SK-N-MC (cell line): ENCODE measurements around the gene RGMA.

ENCODE experiments used
- DNase-seq: peaks from one replicate; pipeline ENCODE4 v3.0.0-alpha.2; 2011; ENCODE audit warnings: low read depth, low spot score
- H3K27ac ChIP-seq: fragments of 200-600 bp; sonication (generic); 2 replicates; pipeline ENCODE4 v1.5.1; 2016; ENCODE audit warnings: mixed run types
- H3K36me3 ChIP-seq: fragments of 200-600 bp; sonication (generic); 2 replicates; pipeline ENCODE4 v1.6.1; 2017; ENCODE audit warnings: antibody characterized with exemption, low read length, mixed read lengths; ENCODE audit not compliant: insufficient read depth
- H3K4me3 ChIP-seq: fragments of 200-600 bp; sonication (generic); 2 replicates; pipeline ENCODE4 v1.5.1; 2016
- H3K9ac ChIP-seq: fragments of 200-600 bp; sonication (generic); 2 replicates; pipeline ENCODE4 v1.8.0; 2017; ENCODE audit warnings: mixed run types, mixed read lengths; ENCODE audit not compliant: insufficient read length
- H3K9me3 ChIP-seq: fragments of 200-600 bp; sonication (generic); 2 replicates; pipeline ENCODE4 v1.6.1; 2017; ENCODE audit warnings: low read depth, mild to moderate bottlenecking, antibody characterized with exemption, low read length, moderate library complexity, mixed read lengths
- EZH2 ChIP-seq: fragments of 200-600 bp; sonication (generic); IDR thresholded peaks from one replicate; pipeline ENCODE4 v1.6.1; 2017; ENCODE audit warnings: antibody characterized with exemption
- FOXP2 ChIP-seq: optimal IDR thresholded peaks from 2 replicates; pipeline ENCODE3; 2011; ENCODE audit warnings: mild to moderate bottlenecking, moderate library complexity; ENCODE audit not compliant: insufficient read depth; ENCODE audit errors: extremely low read length, control extremely low read depth
- POLR2AphosphoS5 ChIP-seq: IDR thresholded peaks from 2 replicates; pipeline ENCODE4 v1.6.1; 2012; ENCODE audit warnings: mild to moderate bottlenecking, low read depth, low read length, borderline replicate concordance

RGMA gene

DNA sequence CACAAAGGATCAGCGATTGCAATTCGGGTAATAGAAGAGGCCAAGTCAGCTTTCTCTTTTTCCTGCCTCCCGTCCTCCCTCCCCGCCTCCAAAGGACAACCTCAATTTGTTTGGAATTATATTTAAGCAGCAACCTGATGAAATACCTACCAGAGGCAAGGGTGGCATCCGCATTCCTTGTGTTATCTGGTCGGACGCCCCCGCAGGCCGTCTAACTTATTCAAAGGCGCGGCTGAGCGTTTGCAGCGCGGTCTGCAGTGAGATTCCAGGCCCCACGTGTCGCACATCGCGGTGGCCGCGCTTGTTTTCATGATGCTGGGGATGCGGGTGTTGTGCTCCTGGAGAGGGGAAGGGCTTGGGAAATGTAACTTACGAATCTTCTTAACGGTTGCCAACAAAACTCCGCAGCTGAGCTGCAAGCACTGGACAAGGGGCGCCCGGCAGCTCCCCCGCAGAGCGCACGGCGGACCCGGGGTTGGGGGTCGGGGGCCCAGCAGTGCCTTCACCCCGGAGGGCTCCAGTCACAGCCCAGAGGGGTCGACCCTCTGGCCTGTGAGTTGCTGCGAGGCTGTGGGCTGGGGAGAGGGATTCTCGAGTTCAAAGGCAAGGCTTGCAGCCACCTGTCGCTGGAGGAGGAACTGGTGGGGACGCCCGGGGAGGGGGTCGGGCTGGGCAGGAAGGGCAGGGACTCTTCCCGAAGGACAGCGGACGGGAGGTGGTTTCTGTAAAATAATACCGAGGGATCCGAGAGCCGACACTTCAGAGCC is 20.5 kb upstream of the RGMA start:
- TF ChIP-seq FOXP2 (no peak), POLR2AphosphoS5 (no peak), EZH2 (no peak)
- H3K9me3 ChIP-seq = no peaks in the 10 kb centered on the region
- H3K36me3 ChIP-seq = no peaks in the 10 kb centered on the region
- H3K4me3 ChIP-seq = no peak overlapping the region
- no peak for DNase-seq
- H3K27ac ChIP-seq = no peak overlapping the region
- H3K9ac ChIP-seq = no peak overlapping the region

DNA sequence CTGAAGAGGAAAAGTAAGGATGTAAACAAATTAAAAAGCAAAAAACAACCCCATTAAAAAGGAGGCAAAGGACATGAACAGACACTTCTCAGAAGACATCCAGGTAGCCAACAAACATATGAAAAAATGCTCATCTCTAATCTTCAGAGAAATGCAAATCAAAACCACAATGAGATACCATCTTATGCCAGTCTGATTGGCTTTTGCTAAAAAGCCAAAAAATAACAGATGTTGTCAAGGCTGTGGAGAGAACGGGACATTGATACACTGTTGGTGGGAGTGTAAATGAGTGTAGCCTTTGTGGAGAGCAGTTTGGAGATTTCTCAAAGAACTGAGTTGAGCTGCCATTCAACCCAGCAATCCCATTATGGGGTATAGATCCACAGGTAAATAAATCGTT is 18.6 kb upstream of the RGMA start:
- TF ChIP-seq FOXP2 (no peak), EZH2 (no peak), POLR2AphosphoS5 (no peak)
- no peaks in the 10 kb centered on the region for H3K36me3 ChIP-seq
- H3K27ac ChIP-seq = no peak overlapping the region

DNA sequence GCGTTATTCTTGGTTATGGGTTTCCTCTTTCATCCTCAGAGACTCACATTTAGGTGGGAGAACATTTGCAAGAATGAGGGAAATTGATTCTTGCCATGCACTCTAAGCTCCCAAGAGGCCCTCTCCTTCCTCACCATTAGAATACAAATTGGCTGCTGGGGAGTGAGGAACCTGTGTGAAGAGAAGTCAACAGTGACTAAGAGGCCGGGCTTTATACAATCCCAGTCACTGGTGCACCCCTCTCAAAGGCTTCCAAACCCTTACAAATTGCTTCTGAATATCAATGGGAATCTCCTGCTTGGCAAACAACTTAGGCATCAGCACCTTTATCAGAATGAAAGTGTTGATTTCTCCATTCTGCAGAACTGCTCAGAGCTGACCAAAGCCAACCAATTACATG is 16.5 kb upstream of the RGMA start:
- no peak overlapping the region for H3K4me3 ChIP-seq
- no peak overlapping the region for H3K27ac ChIP-seq
- no peak for DNase-seq

More for the DNA sequence above, 18.6 kb upstream of the RGMA start:
- no peak for DNase-seq
- Histone ChIP-seq H3K9me3 (no peaks in the 10 kb centered on the region), H3K9ac (no peak overlapping the region), H3K4me3 (no peak overlapping the region)

DNA sequence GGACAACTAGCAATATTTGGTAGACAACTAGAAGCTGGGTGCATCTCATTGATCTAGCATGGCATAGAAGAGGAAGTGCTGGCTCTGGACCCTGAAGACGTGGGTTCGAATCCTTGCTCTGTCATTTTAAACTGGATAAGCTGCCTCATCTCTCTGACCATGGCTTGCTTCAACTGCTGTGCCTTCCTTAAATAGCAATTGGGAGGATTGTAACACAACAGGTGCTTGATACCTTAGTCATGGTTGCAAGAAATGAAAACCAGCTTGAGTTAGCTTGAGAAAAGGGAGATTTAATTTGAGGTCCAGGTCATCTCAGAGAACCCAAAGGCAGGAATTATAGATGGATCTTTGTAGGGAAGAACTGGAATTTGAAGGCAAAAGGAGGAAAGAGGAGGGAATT is 14.8 kb upstream of the RGMA start:
- DNase-seq = no peak
- Histone ChIP-seq H3K9me3 (no peaks in the 10 kb centered on the region), H3K4me3 (no peak overlapping the region), H3K36me3 (no peaks in the 10 kb centered on the region), H3K27ac (no peak overlapping the region), H3K9ac (no peak overlapping the region)
- TF ChIP-seq POLR2AphosphoS5 (no peak), EZH2 (no peak), FOXP2 (no peak)

More for the DNA sequence above, 16.5 kb upstream of the RGMA start:
- TF ChIP-seq EZH2 = no peak
- TF ChIP-seq FOXP2 = no peak
- no peak for TF ChIP-seq POLR2AphosphoS5
- Histone ChIP-seq H3K36me3 (no peaks in the 10 kb centered on the region), H3K9me3 (no peaks in the 10 kb centered on the region), H3K9ac (no peak overlapping the region)

DNA sequence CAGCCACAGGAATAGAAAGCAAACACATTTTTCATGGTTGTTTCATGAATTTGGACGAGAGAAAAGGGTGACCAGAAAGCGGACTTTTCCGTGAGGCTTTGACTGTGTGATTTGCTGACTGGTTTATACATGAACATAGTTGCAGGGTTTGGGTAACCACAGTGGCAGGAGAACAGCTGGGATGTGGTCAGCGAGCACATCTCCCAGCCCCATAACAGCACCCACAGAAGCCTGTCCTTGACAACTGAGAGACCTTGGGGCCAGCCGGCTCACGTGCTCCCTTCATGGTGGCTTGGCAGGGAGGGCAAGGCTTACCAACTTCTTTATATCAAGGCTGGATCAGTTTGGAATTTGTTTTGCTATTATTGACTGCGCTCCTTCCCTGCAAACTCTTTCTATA is 13.2 kb upstream of the RGMA start:
- TF ChIP-seq POLR2AphosphoS5 = no peak
- no peak for TF ChIP-seq EZH2
- TF ChIP-seq FOXP2 = no peak
- Histone ChIP-seq H3K9ac (no peak overlapping the region), H3K9me3 (no peaks in the 10 kb centered on the region), H3K27ac (no peak overlapping the region), H3K36me3 (no peaks in the 10 kb centered on the region), H3K4me3 (no peak overlapping the region)
- no peak for DNase-seq

DNA sequence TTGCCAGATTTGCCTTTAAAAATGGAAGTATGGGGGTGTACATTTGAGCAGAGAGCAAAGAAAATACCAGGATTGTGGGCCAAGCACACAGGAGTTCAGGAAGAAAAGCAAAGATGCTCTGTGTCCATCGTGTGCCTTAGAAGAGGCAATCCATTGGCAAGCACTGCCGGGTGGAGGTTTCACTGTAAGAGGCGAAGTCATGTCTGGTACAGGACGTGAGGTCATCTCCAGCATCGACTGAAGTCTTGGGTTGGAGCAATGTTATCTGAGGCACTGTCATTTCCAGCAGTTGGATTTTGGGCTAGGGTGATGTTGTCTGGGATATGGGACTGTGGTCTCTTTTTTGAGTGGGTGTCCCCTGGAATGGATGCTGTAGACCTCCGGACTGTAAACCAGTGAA is 4.8 kb upstream of the RGMA start:
- DNase-seq = no peak
- H3K4me3 ChIP-seq = no peak overlapping the region
- TF ChIP-seq EZH2 = no peak
- no peak for TF ChIP-seq FOXP2
- TF ChIP-seq POLR2AphosphoS5 = no peak

DNA sequence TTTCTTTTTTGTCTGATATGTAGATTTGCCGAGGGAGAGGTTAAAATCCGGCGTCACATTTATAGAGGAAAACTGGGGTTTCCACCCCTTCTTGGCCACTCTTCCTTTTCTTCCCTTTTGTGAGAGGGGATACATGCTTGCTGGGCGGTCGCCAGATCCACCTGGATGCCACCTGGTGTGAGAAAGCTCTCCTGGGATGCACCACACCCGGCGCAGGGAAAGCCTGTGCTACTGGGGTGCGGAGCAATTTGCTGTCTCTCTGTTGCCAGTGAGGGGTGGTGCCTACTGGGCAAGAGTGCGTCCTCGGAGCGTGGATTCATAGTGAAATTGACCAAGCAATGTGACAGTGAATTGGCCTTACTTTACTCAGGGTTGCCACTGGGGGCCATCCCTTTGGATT is 2.5 kb upstream of the RGMA start:
- H3K9ac ChIP-seq = no peak overlapping the region
- no peak overlapping the region for H3K27ac ChIP-seq
- no peak for DNase-seq
- H3K36me3 ChIP-seq = no peaks in the 10 kb centered on the region
- H3K9me3 ChIP-seq = no peaks in the 10 kb centered on the region
- no peak for TF ChIP-seq EZH2
- TF ChIP-seq FOXP2 = no peak
- TF ChIP-seq POLR2AphosphoS5 = no peak
- no peak overlapping the region for H3K4me3 ChIP-seq

More for the DNA sequence above, 4.8 kb upstream of the RGMA start:
- no peaks in the 10 kb centered on the region for H3K9me3 ChIP-seq
- H3K27ac ChIP-seq = no peak overlapping the region
- H3K36me3 ChIP-seq = no peaks in the 10 kb centered on the region
- H3K9ac ChIP-seq = no peak overlapping the region

DNA sequence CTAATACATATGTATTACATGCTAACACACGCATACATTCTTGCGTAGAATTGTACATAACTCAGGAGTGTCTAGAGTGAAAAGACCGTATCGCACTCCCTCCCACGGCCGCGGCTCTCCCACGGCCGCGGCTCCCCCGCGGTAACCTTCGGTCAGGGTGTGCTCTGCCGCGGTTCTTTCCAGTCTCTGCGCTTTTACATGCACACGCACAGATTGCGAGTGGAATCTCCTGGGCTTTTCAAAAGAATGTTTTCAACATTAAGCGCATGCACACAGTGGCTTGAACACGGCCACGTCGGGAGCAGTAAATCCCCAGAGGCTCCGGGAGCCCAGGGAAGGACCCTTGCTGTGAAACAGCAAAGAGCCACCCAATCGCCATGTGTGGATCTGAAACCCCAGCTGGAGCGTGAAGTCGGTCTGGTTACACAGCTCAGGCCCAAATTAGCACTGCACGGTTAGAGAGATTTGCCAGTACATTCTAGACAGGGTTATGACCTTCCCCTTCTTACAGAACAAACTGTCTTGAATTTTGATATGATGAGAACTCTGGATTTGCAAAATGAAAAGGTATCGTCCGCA is 805 bp upstream of the RGMA start:
- no peaks in the 10 kb centered on the region for H3K9me3 ChIP-seq
- no peaks in the 10 kb centered on the region for H3K36me3 ChIP-seq
- TF ChIP-seq EZH2 = no peak
- TF ChIP-seq POLR2AphosphoS5 = no peak
- no peak for TF ChIP-seq FOXP2
- peak overlapping the region; percentile 66 for H3K4me3 ChIP-seq
- H3K9ac ChIP-seq = no peak overlapping the region
- H3K27ac ChIP-seq = no peak overlapping the region
- DNase-seq = no peak
